ENCODE results near the gene HOXD9. TPM values are rescaled to one million over a fixed set of nuclear protein-coding genes. Genes with fewer than 3 reads are reported as not detected.

Gene HOXD9
- total RNA-seq, 1 experiment from 2014 or later = not detected

DNA sequence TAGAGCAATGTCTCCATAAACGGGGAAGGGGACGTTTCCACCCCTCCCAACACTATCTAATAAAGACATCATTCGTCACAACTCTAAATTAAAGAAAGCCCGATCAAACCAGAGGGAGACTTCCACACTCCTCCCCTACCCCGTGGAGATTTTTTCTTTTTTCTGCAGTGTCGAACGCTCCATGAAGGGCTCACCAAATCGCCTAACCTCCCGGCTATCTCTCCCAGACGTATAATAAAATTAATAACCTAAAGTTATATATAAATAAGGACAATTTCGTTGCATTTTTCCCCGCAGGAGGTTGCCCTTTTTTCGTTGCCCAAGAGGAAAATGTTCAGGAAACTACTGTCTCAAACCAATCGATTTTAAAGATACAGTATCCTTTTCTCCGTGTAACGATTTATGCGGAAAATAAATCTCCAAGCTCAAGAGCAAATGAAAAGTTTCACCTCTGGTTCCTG lies 41.1 kb upstream of the HOXD9 start:
- DNase-seq (no peak), ATAC-seq (no peak)
- Histone ChIP-seq H3K9ac (ENCODE audit: low read length) (no peak overlapping the region), H2AFZ (ENCODE audit: low read length) (no peak overlapping the region), H3K27me3 (ENCODE audit: low read length) (peaks cover 49% of the 10 kb centered on the region), H4K20me1 (ENCODE audit: low read length) (no peaks in the 10 kb centered on the region), H3K9me3 (ENCODE audit: low read length) (no peaks in the 10 kb centered on the region), H3K4me2 (ENCODE audit: low read length) (no peak overlapping the region), H3K4me3 (ENCODE audit: low read length) (no peak overlapping the region), H3F3A (ENCODE audit: low read length, unreplicated experiment) (no peaks in the 10 kb centered on the region), H3K27ac (ENCODE audit: low read length) (no peak overlapping the region), H3K79me2 (ENCODE audit: low read length) (no peaks in the 10 kb centered on the region), H3K36me3 (ENCODE audit: low read depth, low read length) (no peaks in the 10 kb centered on the region), H3K9me2 (replicated peaks; ENCODE audit: low read length) (no peaks in the 10 kb centered on the region), H3K4me1 (ENCODE audit: insufficient read depth, low read length) (peaks cover 4% of the 10 kb centered on the region; the same call in 1 of the 2 replicates)
- no peak for TF ChIP-seq EZH2phosphoT487 (IDR thresholded peaks at IDR 0.05; ENCODE audit: borderline replicate concordance, low read length)
- TF ChIP-seq, protein P1, sequence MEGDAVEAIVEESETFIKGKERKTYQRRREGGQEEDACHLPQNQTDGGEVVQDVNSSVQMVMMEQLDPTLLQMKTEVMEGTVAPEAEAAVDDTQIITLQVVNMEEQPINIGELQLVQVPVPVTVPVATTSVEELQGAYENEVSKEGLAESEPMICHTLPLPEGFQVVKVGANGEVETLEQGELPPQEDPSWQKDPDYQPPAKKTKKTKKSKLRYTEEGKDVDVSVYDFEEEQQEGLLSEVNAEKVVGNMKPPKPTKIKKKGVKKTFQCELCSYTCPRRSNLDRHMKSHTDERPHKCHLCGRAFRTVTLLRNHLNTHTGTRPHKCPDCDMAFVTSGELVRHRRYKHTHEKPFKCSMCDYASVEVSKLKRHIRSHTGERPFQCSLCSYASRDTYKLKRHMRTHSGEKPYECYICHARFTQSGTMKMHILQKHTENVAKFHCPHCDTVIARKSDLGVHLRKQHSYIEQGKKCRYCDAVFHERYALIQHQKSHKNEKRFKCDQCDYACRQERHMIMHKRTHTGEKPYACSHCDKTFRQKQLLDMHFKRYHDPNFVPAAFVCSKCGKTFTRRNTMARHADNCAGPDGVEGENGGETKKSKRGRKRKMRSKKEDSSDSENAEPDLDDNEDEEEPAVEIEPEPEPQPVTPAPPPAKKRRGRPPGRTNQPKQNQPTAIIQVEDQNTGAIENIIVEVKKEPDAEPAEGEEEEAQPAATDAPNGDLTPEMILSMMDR (conservative IDR thresholded peaks at IDR 0.05; ENCODE audit: low read depth, low read length) = no peak
- TF ChIP-seq EZH2 (IDR thresholded peaks at IDR 0.05; ENCODE audit: low read length, unreplicated experiment) = no peak
- POLR2A ChIA-PET (ENCODE audit: unreplicated experiment) = no interaction called here
- no TSS peak for BruUV-seq (replicated peaks)
- intact Hi-C loops (cut with micrococcal nuclease) = no loop called here
- CTCF ChIA-PET = no interaction called here

DNA sequence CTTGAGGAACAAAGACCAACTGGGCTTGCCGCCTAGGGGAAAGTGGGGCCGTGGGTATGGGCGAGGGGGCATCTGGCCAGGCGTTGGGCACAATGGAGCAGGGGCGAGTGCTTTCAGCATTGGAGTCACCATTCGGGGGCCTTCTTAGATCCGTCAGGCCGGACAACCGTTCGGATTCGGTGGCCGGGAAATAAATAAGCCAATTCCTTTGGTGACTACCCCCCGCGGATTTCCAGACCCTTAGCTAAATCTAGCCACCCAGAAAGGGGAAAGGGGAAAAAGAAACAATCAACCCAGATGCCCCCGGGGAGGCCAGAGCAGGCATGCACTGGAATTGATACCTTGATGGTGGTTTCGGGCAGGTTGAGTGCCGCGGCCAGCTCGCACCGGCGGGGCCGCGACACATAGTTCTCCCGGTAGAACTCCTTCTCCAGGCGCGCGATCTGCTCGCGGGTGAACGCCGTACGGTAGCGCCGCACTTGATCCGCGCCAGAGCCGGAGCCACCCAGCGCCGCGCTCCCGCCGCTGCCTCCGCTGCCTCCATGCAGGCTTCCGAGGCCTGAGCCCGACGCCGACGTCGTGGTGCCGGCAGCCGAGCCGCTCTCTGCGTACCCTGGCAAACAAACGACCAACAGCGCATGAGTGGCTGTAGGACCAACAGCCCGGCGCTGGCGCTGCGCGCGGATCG lies 40.5 kb upstream of the HOXD9 start:
- CTCF ChIA-PET = no interaction called here

DNA sequence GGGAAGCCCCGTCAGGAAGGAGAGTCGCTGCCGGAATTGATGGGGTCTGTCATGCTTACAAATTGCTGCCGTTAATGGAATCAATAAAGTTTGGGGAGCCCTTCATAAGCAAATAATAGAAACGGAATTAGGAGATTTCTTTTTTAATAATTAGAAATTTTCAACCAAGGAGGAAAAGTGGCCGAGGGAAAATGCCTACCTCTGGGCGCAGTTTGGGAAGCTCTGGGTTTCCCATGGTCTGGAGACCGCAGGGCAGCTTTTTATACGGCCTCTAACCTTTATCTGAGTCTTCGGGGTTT lies 40.0 kb upstream of the HOXD9 start:
- POLR2A ChIA-PET (ENCODE audit: unreplicated experiment) = no interaction called here
- peaks cover 38% of the 10 kb centered on the region for H3K27me3 ChIP-seq (ENCODE audit: low read length)
- intact Hi-C loops (cut with micrococcal nuclease) = no loop called here

More for the DNA sequence above, 40.5 kb upstream of the HOXD9 start:
- ATAC-seq = no peak
- no TSS peak for BruUV-seq (replicated peaks)
- Histone ChIP-seq H3K79me2 (ENCODE audit: low read length) (no peaks in the 10 kb centered on the region), H3K4me1 (ENCODE audit: insufficient read depth, low read length) (peaks cover 4% of the 10 kb centered on the region; the same call in 1 of the 2 replicates), H3K27ac (ENCODE audit: low read length) (no peak overlapping the region), H3F3A (ENCODE audit: low read length, unreplicated experiment) (no peaks in the 10 kb centered on the region), H3K4me2 (ENCODE audit: low read length) (no peak overlapping the region), H3K9me2 (replicated peaks; ENCODE audit: low read length) (no peaks in the 10 kb centered on the region), H3K36me3 (ENCODE audit: low read depth, low read length) (no peaks in the 10 kb centered on the region), H2AFZ (ENCODE audit: low read length) (no peak overlapping the region), H3K9ac (ENCODE audit: low read length) (no peak overlapping the region), H3K9me3 (ENCODE audit: low read length) (no peaks in the 10 kb centered on the region), H4K20me1 (ENCODE audit: low read length) (no peaks in the 10 kb centered on the region), H3K27me3 (ENCODE audit: low read length) (peaks cover 43% of the 10 kb centered on the region), H3K4me3 (ENCODE audit: low read length) (no peak overlapping the region)
- intact Hi-C loops (cut with micrococcal nuclease) = no loop called here
- POLR2A ChIA-PET (ENCODE audit: unreplicated experiment) = no interaction called here
- no peak for DNase-seq
- TF ChIP-seq, protein P1 (conservative IDR thresholded peaks at IDR 0.05; ENCODE audit: low read depth, low read length) = no peak
- TF ChIP-seq EZH2phosphoT487 (IDR thresholded peaks at IDR 0.05; ENCODE audit: borderline replicate concordance, low read length) (no peak), EZH2 (IDR thresholded peaks at IDR 0.05; ENCODE audit: low read length, unreplicated experiment) (no peak)

More for the DNA sequence above, 40.0 kb upstream of the HOXD9 start:
- no peaks in the 10 kb centered on the region for H3K36me3 ChIP-seq (ENCODE audit: low read depth, low read length)
- H3F3A ChIP-seq (ENCODE audit: low read length, unreplicated experiment) = no peaks in the 10 kb centered on the region
- H4K20me1 ChIP-seq (ENCODE audit: low read length) = no peaks in the 10 kb centered on the region
- no peak overlapping the region for H3K27ac ChIP-seq (ENCODE audit: low read length)
- no peaks in the 10 kb centered on the region for H3K9me3 ChIP-seq (ENCODE audit: low read length)
- no peaks in the 10 kb centered on the region for H3K9me2 ChIP-seq (replicated peaks; ENCODE audit: low read length)
- H3K4me3 ChIP-seq (ENCODE audit: low read length) = no peak overlapping the region
- DNase-seq (no peak), ATAC-seq (no peak)
- BruUV-seq (replicated peaks) = no TSS peak
- no peak overlapping the region for H2AFZ ChIP-seq (ENCODE audit: low read length)
- H3K4me2 ChIP-seq (ENCODE audit: low read length) = no peak overlapping the region
- no peak overlapping the region for H3K9ac ChIP-seq (ENCODE audit: low read length)
- CTCF ChIA-PET = no interaction called here
- TF ChIP-seq EZH2phosphoT487 (IDR thresholded peaks at IDR 0.05; ENCODE audit: borderline replicate concordance, low read length) = no peak
- TF ChIP-seq EZH2 (IDR thresholded peaks at IDR 0.05; ENCODE audit: low read length, unreplicated experiment) = no peak
- TF ChIP-seq, protein P1 (conservative IDR thresholded peaks at IDR 0.05; ENCODE audit: low read depth, low read length) = no peak
- H3K79me2 ChIP-seq (ENCODE audit: low read length) = no peaks in the 10 kb centered on the region
- H3K4me1 ChIP-seq (ENCODE audit: insufficient read depth, low read length) = peaks cover 4% of the 10 kb centered on the region; the same call in 1 of the 2 replicates

Measured in PC-3 (cell line).